Loucy (cell line): ENCODE measurements around the gene YTHDF1.

Source experiments
- H2AFZ ChIP-seq: fragments of 200-600 bp; sonication (generic); 2 replicates; pipeline ENCODE4 v1.6.0; 2016; ENCODE audit warnings: antibody characterized with exemption, mild to moderate bottlenecking, low read length, moderate library complexity
- H3F3A ChIP-seq: fragments of 200-600 bp; 2 replicates; pipeline ENCODE4 v1.6.0; 2016; ENCODE audit warnings: antibody characterized with exemption, low read depth, mild to moderate bottlenecking
- H3K27me3 ChIP-seq: fragments of 200-600 bp; sonication (generic); 2 replicates; pipeline ENCODE4 v1.6.1; 2014; ENCODE audit warnings: low read length, mild to moderate bottlenecking; ENCODE audit not compliant: insufficient read depth, poor library complexity, severe bottlenecking
- H3K36me3 ChIP-seq: fragments of 200-600 bp; sonication (generic); 2 replicates; pipeline ENCODE4 v1.6.1; 2016; ENCODE audit warnings: low read length; ENCODE audit not compliant: insufficient read depth
- H3K4me1 ChIP-seq: fragments of 200-600 bp; sonication (generic); 2 replicates; pipeline ENCODE4 v1.5.1; 2014; ENCODE audit warnings: low read length, mild to moderate bottlenecking; ENCODE audit not compliant: insufficient read depth, poor library complexity, severe bottlenecking
- H3K4me2 ChIP-seq: fragments of 200-600 bp; sonication (generic); 2 replicates; pipeline ENCODE4 v1.6.0; 2014; ENCODE audit warnings: antibody characterized with exemption, low read length, low read depth, mild to moderate bottlenecking; ENCODE audit not compliant: poor library complexity, severe bottlenecking
- H3K4me3 ChIP-seq: fragments of 200-600 bp; sonication (generic); 2 replicates; pipeline ENCODE4 v1.5.1; 2014; ENCODE audit warnings: low read length, mild to moderate bottlenecking, mixed read lengths; ENCODE audit not compliant: poor library complexity, severe bottlenecking
- H3K79me2 ChIP-seq: fragments of 200-600 bp; sonication (generic); 2 replicates; pipeline ENCODE4 v1.6.1; 2014; ENCODE audit warnings: low read length; ENCODE audit not compliant: insufficient read depth
- H3K9ac ChIP-seq: fragments of 200-600 bp; sonication (generic); 2 replicates; pipeline ENCODE4 v1.6.0; 2014; ENCODE audit warnings: mild to moderate bottlenecking, low read depth, low read length, moderate library complexity; ENCODE audit not compliant: poor library complexity, severe bottlenecking
- H3K9me2 ChIP-seq: fragments of 200-600 bp; sonication (generic); replicated peaks from 2 replicates; pipeline ENCODE4 v1.6.1; 2016; ENCODE audit warnings: low read depth, low read length, mixed read lengths
- H3K9me3 ChIP-seq: fragments of 200-600 bp; sonication (generic); 2 replicates; pipeline ENCODE4 v1.6.1; 2014; ENCODE audit warnings: mild to moderate bottlenecking, antibody characterized with exemption, low read length, low read depth; ENCODE audit not compliant: insufficient read depth
- H4K20me1 ChIP-seq: fragments of 200-600 bp; sonication (generic); 2 replicates; pipeline ENCODE4 v1.6.0; 2014; ENCODE audit warnings: antibody characterized with exemption, low read length, mild to moderate bottlenecking; ENCODE audit not compliant: insufficient read depth, poor library complexity, severe bottlenecking
- EZH2phosphoT487 ChIP-seq: fragments of 200-600 bp; IDR thresholded peaks from 2 replicates; pipeline ENCODE4 v1.6.1; 2018; ENCODE audit warnings: antibody characterized with exemption, mild to moderate bottlenecking, moderate library complexity, borderline replicate concordance
- TF ChIP-seq, protein P1 (sequence below): fragments of 200-600 bp; sonication (generic); conservative IDR thresholded peaks from 2 replicates; pipeline ENCODE4 v1.5.1; 2014; ENCODE audit warnings: mild to moderate bottlenecking, antibody characterized with exemption, low read length

YTHDF1 gene

DNA sequence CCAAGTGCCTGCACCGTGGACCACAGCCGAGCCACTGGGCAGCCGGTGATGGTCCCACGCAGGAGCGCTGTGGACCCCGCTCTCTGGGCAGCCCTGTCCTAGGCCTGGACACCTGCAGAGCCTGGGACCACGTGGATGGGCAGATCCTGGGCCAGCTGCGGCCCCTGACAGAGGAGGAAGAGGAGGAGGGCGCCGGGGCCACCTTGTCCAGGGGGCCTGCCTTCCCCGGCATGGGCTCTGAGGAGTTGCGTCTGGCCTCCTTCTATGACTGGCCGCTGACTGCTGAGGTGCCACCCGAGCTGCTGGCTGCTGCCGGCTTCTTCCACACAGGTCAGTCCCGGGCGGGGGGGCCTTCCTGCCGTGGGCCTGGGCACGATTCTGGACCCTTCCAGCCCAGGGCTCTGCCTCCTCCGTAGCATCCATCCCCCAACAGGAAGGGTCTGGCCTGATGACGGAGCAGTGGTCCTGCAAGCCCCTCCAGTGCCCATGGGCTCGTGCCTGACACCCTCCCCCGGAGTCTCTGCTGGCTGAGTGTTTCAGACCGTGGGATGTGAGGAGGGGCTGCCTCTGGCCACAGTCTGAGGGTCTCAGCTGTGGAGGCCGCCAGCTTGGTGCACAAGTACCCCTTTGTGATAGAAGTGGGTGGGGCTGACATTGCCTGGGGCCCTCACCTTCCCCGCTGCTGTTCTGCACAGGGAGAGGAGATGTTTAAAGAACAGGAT, 20.3 kb upstream of the YTHDF1 start:
- no peaks in the 10 kb centered on the region for H3K9me2 ChIP-seq
- no peaks in the 10 kb centered on the region for H3K27me3 ChIP-seq
- H3K4me2 ChIP-seq: no peak overlapping the region

DNA sequence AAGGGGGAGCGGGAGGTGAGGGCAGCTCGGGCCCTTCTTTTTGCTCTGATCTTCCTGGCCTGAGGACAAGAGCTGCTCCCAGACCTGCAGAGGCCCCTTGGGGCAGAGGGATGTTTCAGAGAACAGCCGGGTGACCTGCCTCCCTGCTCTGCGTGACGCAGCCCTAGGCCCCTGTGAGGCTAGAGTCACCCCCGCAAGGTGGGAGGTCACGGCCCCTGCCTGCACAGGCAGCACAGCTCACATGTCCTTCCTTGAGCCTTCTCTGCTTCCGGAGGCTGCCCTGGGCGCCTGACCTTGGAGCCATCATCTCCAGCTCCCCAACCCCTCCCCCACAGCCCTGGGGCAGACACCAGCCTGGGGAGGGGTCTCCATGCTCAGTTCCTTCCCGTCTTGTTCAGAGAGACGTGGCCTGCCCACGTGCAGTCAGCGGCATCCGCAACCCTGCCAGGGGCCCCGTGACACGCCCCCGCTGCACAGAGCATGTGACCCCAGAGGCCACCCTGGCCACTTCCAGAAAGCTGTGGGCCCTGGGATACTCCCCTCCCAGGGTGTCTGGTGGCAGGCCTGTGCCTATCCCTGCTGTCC, 19.6 kb upstream of the YTHDF1 start, which contains the start of gene BIRC7:
Gene BIRC7 (plus strand): TSS at position 507 of the 585 bp plus-strand sequence. CDS start 192 bp downstream, outside the sequence.
- Histone ChIP-seq H3K27me3 (no peaks in the 10 kb centered on the region), H3K9me2 (no peaks in the 10 kb centered on the region), H4K20me1 (no peaks in the 10 kb centered on the region), H3K4me3 (no peak within 1 kb of the TSS), H3K36me3 (no peaks in the 10 kb centered on the region), H3K9me3 (no peaks in the 10 kb centered on the region), H3K79me2 (no peaks in the 10 kb centered on the region), H3K9ac (no peak within 1 kb of the TSS), H2AFZ (no peak within 1 kb of the TSS), H3K4me2 (no peak within 1 kb of the TSS), H3F3A (no peaks in the 10 kb centered on the region), H3K4me1 (peaks cover 3% of the 10 kb centered on the region)
- TF ChIP-seq EZH2phosphoT487: no peak

More for the DNA sequence above, 20.3 kb upstream of the YTHDF1 start:
- no peaks in the 10 kb centered on the region for H3F3A ChIP-seq
- H3K9ac ChIP-seq: no peak overlapping the region
- no peaks in the 10 kb centered on the region for H3K79me2 ChIP-seq
- H3K36me3 ChIP-seq: no peaks in the 10 kb centered on the region
- H3K4me1 ChIP-seq: peaks cover 3% of the 10 kb centered on the region
- TF ChIP-seq EZH2phosphoT487: no peak
- TF ChIP-seq, protein P1, sequence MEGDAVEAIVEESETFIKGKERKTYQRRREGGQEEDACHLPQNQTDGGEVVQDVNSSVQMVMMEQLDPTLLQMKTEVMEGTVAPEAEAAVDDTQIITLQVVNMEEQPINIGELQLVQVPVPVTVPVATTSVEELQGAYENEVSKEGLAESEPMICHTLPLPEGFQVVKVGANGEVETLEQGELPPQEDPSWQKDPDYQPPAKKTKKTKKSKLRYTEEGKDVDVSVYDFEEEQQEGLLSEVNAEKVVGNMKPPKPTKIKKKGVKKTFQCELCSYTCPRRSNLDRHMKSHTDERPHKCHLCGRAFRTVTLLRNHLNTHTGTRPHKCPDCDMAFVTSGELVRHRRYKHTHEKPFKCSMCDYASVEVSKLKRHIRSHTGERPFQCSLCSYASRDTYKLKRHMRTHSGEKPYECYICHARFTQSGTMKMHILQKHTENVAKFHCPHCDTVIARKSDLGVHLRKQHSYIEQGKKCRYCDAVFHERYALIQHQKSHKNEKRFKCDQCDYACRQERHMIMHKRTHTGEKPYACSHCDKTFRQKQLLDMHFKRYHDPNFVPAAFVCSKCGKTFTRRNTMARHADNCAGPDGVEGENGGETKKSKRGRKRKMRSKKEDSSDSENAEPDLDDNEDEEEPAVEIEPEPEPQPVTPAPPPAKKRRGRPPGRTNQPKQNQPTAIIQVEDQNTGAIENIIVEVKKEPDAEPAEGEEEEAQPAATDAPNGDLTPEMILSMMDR: no peak
- H4K20me1 ChIP-seq: no peaks in the 10 kb centered on the region
- no peak overlapping the region for H3K4me3 ChIP-seq
- no peak overlapping the region for H2AFZ ChIP-seq
- no peaks in the 10 kb centered on the region for H3K9me3 ChIP-seq

DNA sequence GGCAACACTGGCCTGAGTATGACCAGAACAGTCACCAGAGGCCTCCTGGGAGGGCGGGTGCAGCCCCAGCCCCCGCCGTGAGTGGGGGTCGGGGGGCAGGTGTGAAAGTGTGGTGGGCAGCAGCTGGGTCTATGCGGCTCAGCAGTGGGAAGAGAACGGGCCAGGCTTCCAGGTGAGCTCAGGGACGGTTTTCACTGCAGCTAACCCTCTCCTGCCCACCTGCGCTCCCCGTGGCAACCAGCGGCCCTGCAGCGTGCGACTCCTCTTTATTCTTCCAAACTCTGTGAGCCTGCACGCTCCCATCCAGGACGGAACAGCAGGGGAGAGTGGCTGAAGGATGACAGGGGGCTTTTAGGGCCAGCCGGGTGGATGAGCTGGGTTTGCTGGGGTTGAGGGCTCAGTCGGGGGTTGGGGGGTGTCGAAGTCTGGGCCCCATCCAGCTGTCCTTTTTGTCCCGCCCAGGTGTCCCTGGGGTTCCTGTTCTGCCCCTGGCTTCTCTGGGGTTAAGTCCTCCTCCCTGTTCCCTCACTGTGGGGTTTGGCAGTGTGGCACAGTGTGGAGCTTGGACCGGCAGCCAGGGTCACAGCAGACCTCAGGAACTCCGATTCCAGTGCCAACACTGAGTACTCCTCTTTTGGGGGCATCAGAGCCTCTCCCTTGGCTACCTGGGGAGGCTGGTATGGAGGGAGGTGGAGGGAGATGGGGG, 18.9 kb upstream of the YTHDF1 start:
- no peaks in the 10 kb centered on the region for H3F3A ChIP-seq
- peaks cover 3% of the 10 kb centered on the region for H3K4me1 ChIP-seq
- H3K9me3 ChIP-seq: no peaks in the 10 kb centered on the region
- no peak overlapping the region for H2AFZ ChIP-seq
- no peaks in the 10 kb centered on the region for H3K27me3 ChIP-seq
- no peaks in the 10 kb centered on the region for H3K36me3 ChIP-seq
- H3K79me2 ChIP-seq: no peaks in the 10 kb centered on the region
- no peak overlapping the region for H3K4me2 ChIP-seq
- TF ChIP-seq, protein P1: no peak; the same call in 1 of the 2 replicates
- TF ChIP-seq EZH2phosphoT487: no peak
- H3K4me3 ChIP-seq: no peak overlapping the region
- H3K9ac ChIP-seq: no peak overlapping the region
- no peaks in the 10 kb centered on the region for H4K20me1 ChIP-seq
- no peaks in the 10 kb centered on the region for H3K9me2 ChIP-seq
